Lung (tissue), 12 donors: ENCODE results near the gene ECE2. TPM values are rescaled to one million over a fixed set of nuclear protein-coding genes. Genes with fewer than 3 reads are reported as not detected.

ENCODE experiments used
- ATAC-seq: fragments of 200-7000 bp; cut with Tn5 transposase; one replicate; pipeline ENCODE4 v1.9.1; 2020; ENCODE audit warnings: moderate number of reproducible peaks; ENCODE audit not compliant: insufficient read depth, low FRiP score
- DNase-seq, 3 donors: peaks; one replicate each; pipeline ENCODE4 v3.0.0-alpha.2; 2013 to 2017
- H3K27ac ChIP-seq, 2 donors: one replicate each; pipeline ENCODE4 v1.5.1; 2013; ENCODE audit warnings: mild to moderate bottlenecking in 2 of 2, moderate library complexity in 2 of 2, control low read depth in 1 of 2, inconsistent platforms in 1 of 2, low read depth in 1 of 2, low read length in 1 of 2
- H3K27me3 ChIP-seq, 3 donors: one replicate each; pipeline ENCODE4 v1.5.1; 2013; ENCODE audit warnings: low read length in 2 of 3; ENCODE audit not compliant: control insufficient read depth in 3 of 3, insufficient read depth in 3 of 3
- H3K36me3 ChIP-seq, 4 donors: one replicate each; pipeline ENCODE4 v1.5.1; 2013; ENCODE audit warnings: low read length in 4 of 4, mild to moderate bottlenecking in 1 of 4, moderate library complexity in 1 of 4; ENCODE audit not compliant: control insufficient read depth in 4 of 4, insufficient read depth in 4 of 4
- H3K4me1 ChIP-seq, 5 donors: one replicate each; pipeline ENCODE4 v1.5.1; 2013; ENCODE audit warnings: low read length in 5 of 5, mild to moderate bottlenecking in 2 of 5, moderate library complexity in 1 of 5; ENCODE audit not compliant: control insufficient read depth in 5 of 5, insufficient read depth in 5 of 5
- H3K4me3 ChIP-seq: one replicate; pipeline ENCODE4 v1.5.1; 2013; ENCODE audit warnings: mild to moderate bottlenecking, control low read depth, moderate library complexity
- H3K9ac ChIP-seq, 2 donors: one replicate each; pipeline ENCODE4 v1.5.1; 2013; ENCODE audit warnings: low read length in 2 of 2, control low read depth in 1 of 2; ENCODE audit not compliant: insufficient read depth in 1 of 2
- H3K9me3 ChIP-seq, 4 donors: one replicate each; pipeline ENCODE4 v1.5.1; 2013; ENCODE audit warnings: low read length in 3 of 4, mild to moderate bottlenecking in 1 of 4, moderate library complexity in 1 of 4; ENCODE audit not compliant: control insufficient read depth in 4 of 4, insufficient read depth in 3 of 4
- WGBS, 2 donors: extraction: QIAGEN DNeasy Blood & Tissue Kit; methylation state at CpG; one replicate each; pipeline ENCODE4 v1.1.7; 2013; 5-methylcytosine and 5-hydroxymethylcytosine counted together
- polyA plus RNA-seq, 2 donors: library from polyadenylated mRNA; stranded (reverse); fragments of 200-250 nt; gene quantifications; one replicate each; pipeline ENCODE4 v1.2.1, GENCODE V29; 2013
- total RNA-seq, 2 donors: library from RNA; depleted of rRNA in 1 of 2; stranded (reverse); fragments of >200 nt in 1 of 2; gene quantifications; one replicate each; pipeline ENCODE4 v1.2.1, GENCODE V29; 2014 to 2021
- TF ChIP-seq, protein P1 (sequence below): IDR thresholded peaks from 2 replicates; pipeline ENCODE4 v1.5.1; 2012; ENCODE audit warnings: mild to moderate bottlenecking; ENCODE audit errors: control extremely low read depth, extremely low read depth
- donor health status: control.
- donor health status: control.
- donor health status: Bipolar disorder and iron deficiency.
- donor health status: healthy.
- donor health status: DM: yes; HTN: yes; CAD: no.

The ECE2 gene
- total and polyA plus RNA-seq, 4 donors, result 0.15 TPM; not detected in 3

DNA sequence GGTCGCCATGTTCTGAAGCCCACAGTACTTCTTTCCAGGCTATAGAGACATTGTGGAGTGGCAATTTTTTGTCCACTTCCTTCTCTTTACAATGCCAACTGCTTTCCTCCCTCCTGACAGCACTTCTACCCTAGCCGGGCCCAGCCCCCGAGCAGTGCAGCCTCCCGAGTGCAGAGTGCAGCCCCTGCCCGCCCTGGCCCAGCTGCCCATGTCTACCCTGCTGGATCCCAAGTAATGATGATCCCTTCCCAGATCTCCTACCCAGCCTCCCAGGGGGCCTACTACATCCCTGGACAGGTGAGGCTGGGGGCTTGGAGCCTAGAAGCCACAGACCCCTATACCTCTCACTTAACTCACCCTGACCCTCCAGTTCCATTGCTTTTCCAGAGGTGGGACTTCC lies 41.4 kb downstream of the ECE2 start:
- H3K27me3 ChIP-seq, result no peaks in the 10 kb centered on the region
- H3K9ac ChIP-seq, result no peak overlapping the region
- DNase-seq (no peak), ATAC-seq (no peak)
- peaks cover 3 to 30% (median 22%) of the 10 kb centered on the region in 5 donors for H3K4me1 ChIP-seq
- TF ChIP-seq, protein P1, sequence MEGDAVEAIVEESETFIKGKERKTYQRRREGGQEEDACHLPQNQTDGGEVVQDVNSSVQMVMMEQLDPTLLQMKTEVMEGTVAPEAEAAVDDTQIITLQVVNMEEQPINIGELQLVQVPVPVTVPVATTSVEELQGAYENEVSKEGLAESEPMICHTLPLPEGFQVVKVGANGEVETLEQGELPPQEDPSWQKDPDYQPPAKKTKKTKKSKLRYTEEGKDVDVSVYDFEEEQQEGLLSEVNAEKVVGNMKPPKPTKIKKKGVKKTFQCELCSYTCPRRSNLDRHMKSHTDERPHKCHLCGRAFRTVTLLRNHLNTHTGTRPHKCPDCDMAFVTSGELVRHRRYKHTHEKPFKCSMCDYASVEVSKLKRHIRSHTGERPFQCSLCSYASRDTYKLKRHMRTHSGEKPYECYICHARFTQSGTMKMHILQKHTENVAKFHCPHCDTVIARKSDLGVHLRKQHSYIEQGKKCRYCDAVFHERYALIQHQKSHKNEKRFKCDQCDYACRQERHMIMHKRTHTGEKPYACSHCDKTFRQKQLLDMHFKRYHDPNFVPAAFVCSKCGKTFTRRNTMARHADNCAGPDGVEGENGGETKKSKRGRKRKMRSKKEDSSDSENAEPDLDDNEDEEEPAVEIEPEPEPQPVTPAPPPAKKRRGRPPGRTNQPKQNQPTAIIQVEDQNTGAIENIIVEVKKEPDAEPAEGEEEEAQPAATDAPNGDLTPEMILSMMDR, result no peak
- H3K4me3 ChIP-seq, result no peak overlapping the region
- 54 to 63% methylated on average over 5 of the region's 5 CpGs for WGBS, 2 donors
- H3K9me3 ChIP-seq, result no peaks in the 10 kb centered on the region
- H3K27ac ChIP-seq, result no peak overlapping the region
- H3K36me3 ChIP-seq, result peaks cover 15 to 37% (median 20%) of the 10 kb centered on the region in 4 donors

DNA sequence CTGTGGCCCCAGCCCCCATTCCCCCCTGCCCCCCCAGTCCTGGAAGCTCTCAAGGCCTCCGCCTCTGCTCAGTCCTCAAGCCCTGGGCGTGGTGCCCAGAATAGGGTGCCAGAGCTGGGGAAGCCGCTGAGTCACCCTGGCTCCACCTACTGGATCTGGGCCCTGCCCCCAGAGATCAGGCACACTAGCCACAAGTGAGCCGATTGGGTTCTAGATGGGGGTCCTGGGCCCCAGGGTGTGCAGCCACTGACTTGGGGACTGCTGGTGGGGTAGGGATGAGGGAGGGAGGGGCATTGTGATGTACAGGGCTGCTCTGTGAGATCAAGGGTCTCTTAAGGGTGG lies 44.3 kb downstream of the ECE2 start:
- H3K4me1 ChIP-seq, result peaks cover 3 to 30% (median 22%) of the 10 kb centered on the region in 5 donors

DNA sequence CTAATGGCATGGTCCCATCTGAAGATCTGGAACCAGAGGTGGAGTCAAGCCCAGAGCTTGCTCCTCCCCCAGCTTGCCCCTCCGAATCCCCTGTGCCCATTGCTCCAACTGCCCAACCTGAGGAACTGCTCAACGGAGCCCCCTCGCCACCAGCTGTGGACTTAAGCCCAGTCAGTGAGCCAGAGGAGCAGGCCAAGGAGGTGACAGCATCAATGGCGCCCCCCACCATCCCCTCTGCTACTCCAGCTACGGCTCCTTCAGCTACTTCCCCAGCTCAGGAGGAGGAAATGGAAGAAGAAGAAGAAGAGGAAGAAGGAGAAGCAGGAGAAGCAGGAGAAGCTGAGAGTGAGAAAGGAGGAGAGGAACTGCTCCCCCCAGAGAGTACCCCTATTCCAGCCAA lies 45.8 kb downstream of the ECE2 start:
- DNase-seq, result no peak
- peaks cover 3 to 22% (median 12%) of the 10 kb centered on the region in 5 donors for H3K4me1 ChIP-seq
- no peak for ATAC-seq
- no peaks in the 10 kb centered on the region for H3K9me3 ChIP-seq
- TF ChIP-seq, protein P1, result no peak
- H3K4me3 ChIP-seq, result no peak overlapping the region
- 85 to 88% methylated on average over 5 of the region's 5 CpGs for WGBS, 2 donors
- peaks cover 56 to 74% (median 59%) of the 10 kb centered on the region in 4 donors for H3K36me3 ChIP-seq
- H3K27me3 ChIP-seq, result no peaks in the 10 kb centered on the region
- no peak overlapping the region for H3K9ac ChIP-seq
- H3K27ac ChIP-seq, result peak overlapping the region in 1 of 2 donors; percentile 27

More for the DNA sequence above, 44.3 kb downstream of the ECE2 start:
- Histone ChIP-seq H3K9me3 (no peaks in the 10 kb centered on the region), H3K27ac (peak overlapping the region; percentile 66 to 73), H3K36me3 (peaks cover 40 to 65% (median 44%) of the 10 kb centered on the region in 4 donors), H3K9ac (no peak overlapping the region), H3K4me3 (no peak overlapping the region), H3K27me3 (no peaks in the 10 kb centered on the region)
- DNase-seq (peak; percentile 85 to 93 (median 87)), ATAC-seq (peak; percentile 87)
- TF ChIP-seq, protein P1, result no peak
- WGBS, 2 donors, result 0 to 5% methylated on average over 4 of the region's 4 CpGs

DNA sequence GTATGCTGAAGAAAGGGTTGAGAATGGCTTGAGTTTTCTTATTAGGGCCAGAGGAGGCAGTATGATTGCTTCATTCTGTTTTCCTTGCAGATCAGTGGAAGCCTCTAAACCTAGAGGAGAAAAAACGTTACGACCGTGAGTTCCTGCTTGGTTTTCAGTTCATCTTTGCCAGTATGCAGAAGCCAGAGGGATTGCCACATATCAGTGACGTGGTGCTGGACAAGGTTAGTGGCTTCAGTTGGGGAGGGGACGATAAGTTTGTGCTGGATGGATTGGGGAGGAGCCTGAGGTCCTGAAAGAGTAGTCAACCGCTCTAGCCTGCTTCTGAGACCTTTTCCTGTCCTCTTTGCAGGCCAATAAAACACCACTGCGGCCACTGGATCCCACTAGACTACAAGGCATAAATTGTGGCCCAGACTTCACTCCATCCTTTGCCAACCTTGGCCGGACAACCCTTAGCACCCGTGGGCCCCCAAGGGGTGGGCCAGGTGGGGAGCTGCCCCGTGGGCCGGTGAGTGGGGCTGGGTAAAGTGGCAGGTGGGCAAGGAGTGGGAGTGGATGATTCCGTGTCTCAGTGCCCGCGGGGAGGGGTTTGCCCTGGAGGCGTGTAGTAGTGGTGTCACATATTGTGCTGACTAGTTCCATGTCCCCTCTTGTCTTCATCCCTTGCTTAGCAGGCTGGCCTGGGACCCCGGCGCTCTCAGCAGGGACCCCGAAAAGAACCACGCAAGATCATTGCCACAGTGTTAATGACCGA lies 47.1 kb downstream of the ECE2 start:
- TF ChIP-seq, protein P1, result no peak
- Histone ChIP-seq H3K4me3 (no peak overlapping the region), H3K27me3 (no peaks in the 10 kb centered on the region), H3K9ac (no peak overlapping the region), H3K9me3 (no peaks in the 10 kb centered on the region), H3K27ac (no peak overlapping the region), H3K4me1 (peaks cover 3 to 15% (median 9%) of the 10 kb centered on the region in 5 donors), H3K36me3 (peaks cover 67 to 76% (median 71%) of the 10 kb centered on the region in 4 donors)
- DNase-seq (no peak), ATAC-seq (no peak)
- WGBS, 2 donors, result 74 to 85% methylated on average over 20 of the region's 20 CpGs
